ENCODE data around the gene TACC2.

TACC2 gene

GRCh38 chr10:122301055-122301810 lies 312.3 kb downstream of the TACC2 start:
- no peak overlapping the region for H3K27ac ChIP-seq (ENCODE audit: low read depth, low read length, poor library complexity, severe bottlenecking)
- no peaks in the 10 kb centered on the region for H4K20me1 ChIP-seq (ENCODE audit: insufficient read depth, low read length)
- H3K4me1 ChIP-seq (ENCODE audit: insufficient read depth, low read length, severe bottlenecking), result no peaks in the 10 kb centered on the region
- no peaks in the 10 kb centered on the region for H3K79me2 ChIP-seq (ENCODE audit: insufficient read depth, low read length)
- H3K27me3 ChIP-seq (ENCODE audit: insufficient read depth, low read length), result no peaks in the 10 kb centered on the region; the same call in 1 of the 2 replicates
- TF ChIP-seq CTCF (IDR thresholded peaks at IDR 0.05; ENCODE audit: low read length) (no peak), EZH2 (IDR thresholded peaks at IDR 0.05; ENCODE audit: borderline replicate concordance, low read length) (no peak)
- H3K9me3 ChIP-seq (ENCODE audit: low read length), result no peaks in the 10 kb centered on the region
- no peaks in the 10 kb centered on the region for H3K36me3 ChIP-seq (ENCODE audit: insufficient read depth, low read length)
- no peak overlapping the region for H3K4me3 ChIP-seq (ENCODE audit: low read depth, low read length, poor library complexity, severe bottlenecking)
- H3K9me2 ChIP-seq (ENCODE audit: low read depth, low read length), result no peaks in the 10 kb centered on the region
- H2AFZ ChIP-seq (ENCODE audit: low read length), result no peak overlapping the region
- no peaks in the 10 kb centered on the region for H3F3A ChIP-seq (ENCODE audit: insufficient read depth, low read length)
- H3K4me2 ChIP-seq (ENCODE audit: low read length), result no peak overlapping the region
- no peak overlapping the region for H3K9ac ChIP-seq (ENCODE audit: low read length)

GRCh38 chr10:122301811-122302115 lies 312.8 kb downstream of the TACC2 start:
- Histone ChIP-seq H4K20me1 (ENCODE audit: insufficient read depth, low read length) (no peaks in the 10 kb centered on the region), H3K27me3 (ENCODE audit: insufficient read depth, low read length) (no peaks in the 10 kb centered on the region), H3K4me1 (ENCODE audit: insufficient read depth, low read length, severe bottlenecking) (no peaks in the 10 kb centered on the region), H3K9me3 (ENCODE audit: low read length) (no peaks in the 10 kb centered on the region), H3K4me2 (ENCODE audit: low read length) (no peak overlapping the region), H3K36me3 (ENCODE audit: insufficient read depth, low read length) (no peaks in the 10 kb centered on the region), H3K4me3 (ENCODE audit: low read depth, low read length, poor library complexity, severe bottlenecking) (no peak overlapping the region), H2AFZ (ENCODE audit: low read length) (no peak overlapping the region), H3K9me2 (ENCODE audit: low read depth, low read length) (no peaks in the 10 kb centered on the region), H3K27ac (ENCODE audit: low read depth, low read length, poor library complexity, severe bottlenecking) (no peak overlapping the region), H3K9ac (ENCODE audit: low read length) (no peak overlapping the region), H3F3A (ENCODE audit: insufficient read depth, low read length) (no peaks in the 10 kb centered on the region), H3K79me2 (ENCODE audit: insufficient read depth, low read length) (no peaks in the 10 kb centered on the region)
- TF ChIP-seq CTCF (IDR thresholded peaks at IDR 0.05; ENCODE audit: low read length) (no peak), EZH2 (IDR thresholded peaks at IDR 0.05; ENCODE audit: borderline replicate concordance, low read length) (no peak)

- Histone ChIP-seq H3K9me2 (ENCODE audit: low read depth, low read length) (no peaks in the 10 kb centered on the region), H3K4me2 (ENCODE audit: low read length) (no peak overlapping the region), H3F3A (ENCODE audit: insufficient read depth, low read length) (no peaks in the 10 kb centered on the region), H3K9me3 (ENCODE audit: low read length) (no peaks in the 10 kb centered on the region), H3K9ac (ENCODE audit: low read length) (no peak overlapping the region), H3K79me2 (ENCODE audit: insufficient read depth, low read length) (no peaks in the 10 kb centered on the region), H2AFZ (ENCODE audit: low read length) (no peak overlapping the region), H3K36me3 (ENCODE audit: insufficient read depth, low read length) (no peaks in the 10 kb centered on the region), H3K27ac (ENCODE audit: low read depth, low read length, poor library complexity, severe bottlenecking) (no peak overlapping the region), H3K27me3 (ENCODE audit: insufficient read depth, low read length) (no peaks in the 10 kb centered on the region), H3K4me3 (ENCODE audit: low read depth, low read length, poor library complexity, severe bottlenecking) (no peak overlapping the region), H3K4me1 (ENCODE audit: insufficient read depth, low read length, severe bottlenecking) (no peaks in the 10 kb centered on the region), H4K20me1 (ENCODE audit: insufficient read depth, low read length) (no peaks in the 10 kb centered on the region)
- TF ChIP-seq CTCF (IDR thresholded peaks at IDR 0.05; ENCODE audit: low read length) (no peak), EZH2 (IDR thresholded peaks at IDR 0.05; ENCODE audit: borderline replicate concordance, low read length) (no peak)
These were observed 313.4 kb downstream of the TACC2 start for GRCh38 chr10:122302315-122302714.
